WTC11 (cell line): ENCODE results near the gene C17orf100.

ENCODE experiments used
- ETV6 ChIP-seq: sonication (generic); formaldehyde crosslinking; IDR thresholded peaks from 2 replicates; pipeline ENCODE4 v1.8.1; 2022; ENCODE audit warnings: mild to moderate bottlenecking, missing genetic modification reagents
- KAT7 ChIP-seq: sonication (generic); formaldehyde crosslinking; IDR thresholded peaks from 2 replicates; pipeline ENCODE4 v1.8.1; 2023; ENCODE audit warnings: missing genetic modification reagents, mild to moderate bottlenecking, borderline replicate concordance
- NR2C2 ChIP-seq: sonication (generic); formaldehyde crosslinking; IDR thresholded peaks from 2 replicates; pipeline ENCODE4 v1.8.0; 2022; ENCODE audit warnings: mild to moderate bottlenecking, missing genetic modification reagents
- NR3C1 ChIP-seq: sonication (generic); formaldehyde crosslinking; conservative IDR thresholded peaks from 2 replicates; pipeline ENCODE4 v1.8.1; 2023; ENCODE audit warnings: low read depth, mild to moderate bottlenecking, missing genetic modification reagents
- TEAD4 ChIP-seq: sonication (generic); formaldehyde crosslinking; IDR thresholded peaks from 2 replicates; pipeline ENCODE4 v1.8.0; 2022; ENCODE audit warnings: mild to moderate bottlenecking, missing genetic modification reagents
- TP53 ChIP-seq: sonication (generic); formaldehyde crosslinking; IDR thresholded peaks from 2 replicates; pipeline ENCODE4 v1.8.1; 2023; ENCODE audit warnings: mild to moderate bottlenecking, missing genetic modification reagents
- ZNF423 ChIP-seq: fragments of 250-450 bp; sonication (Bioruptor Pico); IDR thresholded peaks from 2 replicates; pipeline ENCODE4 v2.1.2; 2022; ENCODE audit warnings: mild to moderate bottlenecking, moderate library complexity
- TF ChIP-seq, protein P1 (sequence below): fragments of 200-600 bp; IDR thresholded peaks from 2 replicates; pipeline ENCODE4 v1.8.0; 2022; ENCODE audit warnings: antibody characterized with exemption
- TF ChIP-seq, protein P2 (sequence below): sonication (generic); formaldehyde crosslinking; IDR thresholded peaks from 2 replicates; pipeline ENCODE4 v1.8.1; 2023; ENCODE audit warnings: mild to moderate bottlenecking, missing genetic modification reagents
- TF ChIP-seq, protein P3 (sequence below): sonication (generic); formaldehyde crosslinking; IDR thresholded peaks from 2 replicates; pipeline ENCODE4 v1.8.0; 2022; ENCODE audit warnings: mild to moderate bottlenecking, missing genetic modification reagents
- TF ChIP-seq, protein P4 (sequence below): sonication (generic); formaldehyde crosslinking; IDR thresholded peaks from 2 replicates; pipeline ENCODE4 v1.8.1; 2022; ENCODE audit warnings: low read depth, mild to moderate bottlenecking, moderate library complexity, missing genetic modification reagents, borderline replicate concordance
- TF ChIP-seq, protein P5 (sequence below): sonication (generic); formaldehyde crosslinking; IDR thresholded peaks from 2 replicates; pipeline ENCODE4 v1.8.0; 2022; ENCODE audit warnings: mild to moderate bottlenecking, missing genetic modification reagents

DNA sequence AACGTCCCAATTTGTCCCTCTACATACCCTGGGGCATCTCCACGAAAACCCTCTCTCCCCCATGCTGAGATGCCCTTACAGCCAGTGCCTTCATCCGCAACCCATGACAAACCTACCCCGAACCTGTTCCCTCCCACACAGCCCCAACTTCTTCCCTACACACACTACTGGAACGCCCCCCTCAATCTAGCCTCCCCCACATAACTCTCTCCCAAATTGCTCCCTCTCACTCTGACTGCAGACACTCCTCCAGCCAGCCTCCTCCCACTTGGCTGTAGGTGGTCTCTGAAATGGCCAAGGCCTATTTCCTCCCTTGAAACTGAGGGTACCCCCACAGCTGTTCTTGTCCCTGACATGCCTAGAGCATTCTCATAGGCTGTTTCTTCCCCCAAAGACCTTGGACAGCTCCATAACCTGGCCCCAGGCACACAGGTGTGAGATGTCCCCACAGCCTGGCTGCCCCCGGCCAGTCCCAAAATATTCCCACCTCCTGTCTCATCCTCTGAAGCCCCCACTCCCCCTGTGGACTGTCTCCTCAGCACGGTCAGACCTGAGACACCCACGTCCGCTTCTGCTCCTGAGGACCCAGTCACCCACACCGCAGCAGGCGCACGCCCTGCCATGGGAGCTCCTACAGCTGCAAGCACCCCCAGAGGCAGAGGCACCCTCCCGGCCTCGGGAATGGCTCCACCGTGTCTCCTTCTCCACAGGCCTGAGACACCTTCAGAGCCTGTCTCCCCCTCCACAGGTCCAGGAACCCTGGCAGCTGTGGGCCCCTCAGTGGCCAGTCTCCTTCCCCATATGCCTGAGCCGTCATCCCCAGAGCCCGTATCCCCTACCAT, 14.7 kb upstream of the C17orf100 start:
- TF ChIP-seq TEAD4 (CRISPR knock-in tag) (no peak), TP53 (CRISPR knock-in tag) (no peak), ZNF423 (CRISPR knock-in tag) (no peak), ETV6 (CRISPR knock-in tag) (no peak), NR2C2 (no peak), NR3C1 (CRISPR knock-in tag) (no peak), KAT7 (no peak)
- TF ChIP-seq, protein P1, sequence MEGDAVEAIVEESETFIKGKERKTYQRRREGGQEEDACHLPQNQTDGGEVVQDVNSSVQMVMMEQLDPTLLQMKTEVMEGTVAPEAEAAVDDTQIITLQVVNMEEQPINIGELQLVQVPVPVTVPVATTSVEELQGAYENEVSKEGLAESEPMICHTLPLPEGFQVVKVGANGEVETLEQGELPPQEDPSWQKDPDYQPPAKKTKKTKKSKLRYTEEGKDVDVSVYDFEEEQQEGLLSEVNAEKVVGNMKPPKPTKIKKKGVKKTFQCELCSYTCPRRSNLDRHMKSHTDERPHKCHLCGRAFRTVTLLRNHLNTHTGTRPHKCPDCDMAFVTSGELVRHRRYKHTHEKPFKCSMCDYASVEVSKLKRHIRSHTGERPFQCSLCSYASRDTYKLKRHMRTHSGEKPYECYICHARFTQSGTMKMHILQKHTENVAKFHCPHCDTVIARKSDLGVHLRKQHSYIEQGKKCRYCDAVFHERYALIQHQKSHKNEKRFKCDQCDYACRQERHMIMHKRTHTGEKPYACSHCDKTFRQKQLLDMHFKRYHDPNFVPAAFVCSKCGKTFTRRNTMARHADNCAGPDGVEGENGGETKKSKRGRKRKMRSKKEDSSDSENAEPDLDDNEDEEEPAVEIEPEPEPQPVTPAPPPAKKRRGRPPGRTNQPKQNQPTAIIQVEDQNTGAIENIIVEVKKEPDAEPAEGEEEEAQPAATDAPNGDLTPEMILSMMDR = no peak
- TF ChIP-seq, protein P2, sequence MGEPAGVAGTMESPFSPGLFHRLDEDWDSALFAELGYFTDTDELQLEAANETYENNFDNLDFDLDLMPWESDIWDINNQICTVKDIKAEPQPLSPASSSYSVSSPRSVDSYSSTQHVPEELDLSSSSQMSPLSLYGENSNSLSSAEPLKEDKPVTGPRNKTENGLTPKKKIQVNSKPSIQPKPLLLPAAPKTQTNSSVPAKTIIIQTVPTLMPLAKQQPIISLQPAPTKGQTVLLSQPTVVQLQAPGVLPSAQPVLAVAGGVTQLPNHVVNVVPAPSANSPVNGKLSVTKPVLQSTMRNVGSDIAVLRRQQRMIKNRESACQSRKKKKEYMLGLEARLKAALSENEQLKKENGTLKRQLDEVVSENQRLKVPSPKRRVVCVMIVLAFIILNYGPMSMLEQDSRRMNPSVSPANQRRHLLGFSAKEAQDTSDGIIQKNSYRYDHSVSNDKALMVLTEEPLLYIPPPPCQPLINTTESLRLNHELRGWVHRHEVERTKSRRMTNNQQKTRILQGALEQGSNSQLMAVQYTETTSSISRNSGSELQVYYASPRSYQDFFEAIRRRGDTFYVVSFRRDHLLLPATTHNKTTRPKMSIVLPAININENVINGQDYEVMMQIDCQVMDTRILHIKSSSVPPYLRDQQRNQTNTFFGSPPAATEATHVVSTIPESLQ = no peak
- TF ChIP-seq, protein P3, sequence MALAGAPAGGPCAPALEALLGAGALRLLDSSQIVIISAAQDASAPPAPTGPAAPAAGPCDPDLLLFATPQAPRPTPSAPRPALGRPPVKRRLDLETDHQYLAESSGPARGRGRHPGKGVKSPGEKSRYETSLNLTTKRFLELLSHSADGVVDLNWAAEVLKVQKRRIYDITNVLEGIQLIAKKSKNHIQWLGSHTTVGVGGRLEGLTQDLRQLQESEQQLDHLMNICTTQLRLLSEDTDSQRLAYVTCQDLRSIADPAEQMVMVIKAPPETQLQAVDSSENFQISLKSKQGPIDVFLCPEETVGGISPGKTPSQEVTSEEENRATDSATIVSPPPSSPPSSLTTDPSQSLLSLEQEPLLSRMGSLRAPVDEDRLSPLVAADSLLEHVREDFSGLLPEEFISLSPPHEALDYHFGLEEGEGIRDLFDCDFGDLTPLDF (CRISPR knock-in tag) = no peak
- TF ChIP-seq, protein P4, sequence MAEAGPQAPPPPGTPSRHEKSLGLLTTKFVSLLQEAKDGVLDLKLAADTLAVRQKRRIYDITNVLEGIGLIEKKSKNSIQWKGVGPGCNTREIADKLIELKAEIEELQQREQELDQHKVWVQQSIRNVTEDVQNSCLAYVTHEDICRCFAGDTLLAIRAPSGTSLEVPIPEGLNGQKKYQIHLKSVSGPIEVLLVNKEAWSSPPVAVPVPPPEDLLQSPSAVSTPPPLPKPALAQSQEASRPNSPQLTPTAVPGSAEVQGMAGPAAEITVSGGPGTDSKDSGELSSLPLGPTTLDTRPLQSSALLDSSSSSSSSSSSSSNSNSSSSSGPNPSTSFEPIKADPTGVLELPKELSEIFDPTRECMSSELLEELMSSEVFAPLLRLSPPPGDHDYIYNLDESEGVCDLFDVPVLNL (CRISPR knock-in tag) = no peak
- TF ChIP-seq, protein P5, sequence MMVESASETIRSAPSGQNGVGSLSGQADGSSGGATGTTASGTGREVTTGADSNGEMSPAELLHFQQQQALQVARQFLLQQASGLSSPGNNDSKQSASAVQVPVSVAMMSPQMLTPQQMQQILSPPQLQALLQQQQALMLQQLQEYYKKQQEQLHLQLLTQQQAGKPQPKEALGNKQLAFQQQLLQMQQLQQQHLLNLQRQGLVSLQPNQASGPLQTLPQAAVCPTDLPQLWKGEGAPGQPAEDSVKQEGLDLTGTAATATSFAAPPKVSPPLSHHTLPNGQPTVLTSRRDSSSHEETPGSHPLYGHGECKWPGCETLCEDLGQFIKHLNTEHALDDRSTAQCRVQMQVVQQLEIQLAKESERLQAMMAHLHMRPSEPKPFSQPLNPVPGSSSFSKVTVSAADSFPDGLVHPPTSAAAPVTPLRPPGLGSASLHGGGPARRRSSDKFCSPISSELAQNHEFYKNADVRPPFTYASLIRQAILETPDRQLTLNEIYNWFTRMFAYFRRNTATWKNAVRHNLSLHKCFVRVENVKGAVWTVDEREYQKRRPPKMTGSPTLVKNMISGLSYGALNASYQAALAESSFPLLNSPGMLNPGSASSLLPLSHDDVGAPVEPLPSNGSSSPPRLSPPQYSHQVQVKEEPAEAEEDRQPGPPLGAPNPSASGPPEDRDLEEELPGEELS (CRISPR knock-in tag) = no peak
